ENCODE data around the gene CFH.

Gene CFH

DNA sequence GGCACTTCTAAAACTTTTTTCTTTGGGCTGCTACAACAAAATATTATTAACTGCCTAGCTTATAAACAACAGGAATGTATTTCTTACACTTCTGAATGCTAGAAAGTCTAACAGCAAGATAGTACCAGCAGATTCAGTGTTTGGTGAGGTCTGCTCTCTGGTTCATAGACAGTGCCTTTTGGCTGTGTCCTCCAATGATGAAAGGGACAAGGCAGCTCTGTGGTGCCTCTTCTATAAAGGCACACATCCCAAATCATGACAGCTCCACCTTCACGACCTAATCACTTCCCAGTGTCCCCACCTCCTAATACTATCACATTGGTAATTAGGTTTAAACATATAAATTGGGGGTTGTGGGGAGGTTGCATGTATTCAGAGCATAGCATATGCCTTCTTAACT lies 9.5 kb downstream of the CFH start:
- TF ChIP-seq ZFX (IDR thresholded peaks at IDR 0.05; ENCODE audit: borderline replicate concordance), result no peak
- TF ChIP-seq, protein P1, sequence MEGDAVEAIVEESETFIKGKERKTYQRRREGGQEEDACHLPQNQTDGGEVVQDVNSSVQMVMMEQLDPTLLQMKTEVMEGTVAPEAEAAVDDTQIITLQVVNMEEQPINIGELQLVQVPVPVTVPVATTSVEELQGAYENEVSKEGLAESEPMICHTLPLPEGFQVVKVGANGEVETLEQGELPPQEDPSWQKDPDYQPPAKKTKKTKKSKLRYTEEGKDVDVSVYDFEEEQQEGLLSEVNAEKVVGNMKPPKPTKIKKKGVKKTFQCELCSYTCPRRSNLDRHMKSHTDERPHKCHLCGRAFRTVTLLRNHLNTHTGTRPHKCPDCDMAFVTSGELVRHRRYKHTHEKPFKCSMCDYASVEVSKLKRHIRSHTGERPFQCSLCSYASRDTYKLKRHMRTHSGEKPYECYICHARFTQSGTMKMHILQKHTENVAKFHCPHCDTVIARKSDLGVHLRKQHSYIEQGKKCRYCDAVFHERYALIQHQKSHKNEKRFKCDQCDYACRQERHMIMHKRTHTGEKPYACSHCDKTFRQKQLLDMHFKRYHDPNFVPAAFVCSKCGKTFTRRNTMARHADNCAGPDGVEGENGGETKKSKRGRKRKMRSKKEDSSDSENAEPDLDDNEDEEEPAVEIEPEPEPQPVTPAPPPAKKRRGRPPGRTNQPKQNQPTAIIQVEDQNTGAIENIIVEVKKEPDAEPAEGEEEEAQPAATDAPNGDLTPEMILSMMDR (IDR thresholded peaks at IDR 0.05), result no peak
- H3K27ac ChIP-seq, result no peak overlapping the region

DNA sequence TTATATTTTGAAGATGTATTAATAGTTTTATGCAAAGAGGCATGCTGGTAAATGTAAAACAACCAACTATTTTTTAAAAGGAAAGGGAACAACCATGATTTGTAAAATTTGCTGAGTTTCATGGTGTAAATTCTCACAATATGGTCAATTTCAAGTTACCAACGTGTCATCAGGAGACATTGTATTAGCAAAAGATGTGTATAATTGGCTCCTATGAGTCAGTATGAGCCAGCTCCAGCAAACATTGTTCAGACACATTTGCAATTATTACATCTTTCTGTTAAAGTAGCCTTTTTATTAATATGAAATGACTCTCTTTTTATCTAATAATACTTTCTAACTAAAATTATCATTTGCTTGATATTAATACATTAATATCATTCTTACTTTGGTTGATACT lies 15.3 kb downstream of the CFH start:
- TF ChIP-seq, protein P1 (IDR thresholded peaks at IDR 0.05), result no peak
- TF ChIP-seq ZFX (IDR thresholded peaks at IDR 0.05; ENCODE audit: borderline replicate concordance), result no peak
- no peak overlapping the region for H3K27ac ChIP-seq

DNA sequence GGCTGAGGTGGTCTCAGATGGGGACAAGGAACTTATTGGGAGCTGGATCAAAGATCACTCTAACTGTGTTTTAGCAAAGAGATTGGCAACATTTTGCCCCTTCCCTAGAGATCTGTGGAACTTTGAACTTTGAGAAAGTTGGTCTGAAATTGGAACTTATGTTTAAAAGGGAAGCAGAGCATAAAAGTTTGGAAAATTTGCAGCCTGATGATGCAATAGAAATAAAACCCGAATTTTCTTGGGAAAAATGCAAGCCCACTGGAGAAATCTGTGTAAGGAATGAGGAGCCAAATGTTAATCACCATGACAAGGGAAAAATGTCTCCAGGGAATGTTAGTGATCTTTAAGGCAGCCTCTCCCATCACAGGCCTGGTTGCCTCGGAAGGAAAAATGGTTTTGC lies 17.2 kb downstream of the CFH start:
- no peak overlapping the region for H3K27ac ChIP-seq
- TF ChIP-seq, protein P1 (IDR thresholded peaks at IDR 0.05), result no peak

DNA sequence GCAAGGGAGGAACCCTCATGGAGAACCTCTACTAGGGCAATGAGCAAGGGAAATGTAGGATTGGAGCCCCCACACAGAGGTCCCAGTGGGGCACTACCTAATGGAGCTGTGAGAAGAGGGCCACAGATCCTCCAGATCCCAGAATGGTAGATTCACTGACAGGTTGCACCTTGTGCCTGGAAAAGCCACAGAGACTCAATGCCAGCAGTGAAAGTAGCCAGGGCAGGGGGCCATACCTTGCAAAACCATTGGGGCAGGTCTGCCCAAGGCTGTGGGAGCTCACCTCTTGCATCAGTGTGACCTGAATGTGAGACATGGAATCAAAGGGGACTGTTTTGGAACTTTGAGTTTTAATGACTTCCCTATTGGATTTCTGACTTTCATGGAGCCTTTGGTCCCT lies 17.9 kb downstream of the CFH start:
- TF ChIP-seq, protein P1 (IDR thresholded peaks at IDR 0.05), result no peak
- no peak for TF ChIP-seq ZFX (IDR thresholded peaks at IDR 0.05; ENCODE audit: borderline replicate concordance)
- H3K27ac ChIP-seq, result no peak overlapping the region

DNA sequence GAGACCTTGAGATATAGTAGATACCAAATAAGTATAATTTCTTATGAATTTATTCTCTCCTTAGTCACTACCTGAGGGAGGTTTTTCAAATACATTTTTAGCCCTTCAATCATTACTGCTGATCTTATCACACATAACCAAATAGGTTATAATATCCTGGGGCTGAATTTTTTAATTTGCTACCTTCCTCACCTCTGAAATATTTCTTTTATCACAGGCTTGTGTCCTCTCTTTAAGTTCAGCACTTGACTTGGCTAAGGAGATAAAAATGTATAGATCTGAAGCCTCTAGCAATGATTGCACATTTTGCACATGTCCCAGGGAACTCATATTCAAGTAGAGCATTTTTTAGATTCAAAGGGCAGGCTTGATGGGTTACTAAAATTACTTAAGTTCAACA lies 23.1 kb downstream of the CFH start:
- TF ChIP-seq ZFX (IDR thresholded peaks at IDR 0.05; ENCODE audit: borderline replicate concordance), result no peak
- TF ChIP-seq, protein P1 (IDR thresholded peaks at IDR 0.05), result no peak
- H3K27ac ChIP-seq, result no peak overlapping the region

DNA sequence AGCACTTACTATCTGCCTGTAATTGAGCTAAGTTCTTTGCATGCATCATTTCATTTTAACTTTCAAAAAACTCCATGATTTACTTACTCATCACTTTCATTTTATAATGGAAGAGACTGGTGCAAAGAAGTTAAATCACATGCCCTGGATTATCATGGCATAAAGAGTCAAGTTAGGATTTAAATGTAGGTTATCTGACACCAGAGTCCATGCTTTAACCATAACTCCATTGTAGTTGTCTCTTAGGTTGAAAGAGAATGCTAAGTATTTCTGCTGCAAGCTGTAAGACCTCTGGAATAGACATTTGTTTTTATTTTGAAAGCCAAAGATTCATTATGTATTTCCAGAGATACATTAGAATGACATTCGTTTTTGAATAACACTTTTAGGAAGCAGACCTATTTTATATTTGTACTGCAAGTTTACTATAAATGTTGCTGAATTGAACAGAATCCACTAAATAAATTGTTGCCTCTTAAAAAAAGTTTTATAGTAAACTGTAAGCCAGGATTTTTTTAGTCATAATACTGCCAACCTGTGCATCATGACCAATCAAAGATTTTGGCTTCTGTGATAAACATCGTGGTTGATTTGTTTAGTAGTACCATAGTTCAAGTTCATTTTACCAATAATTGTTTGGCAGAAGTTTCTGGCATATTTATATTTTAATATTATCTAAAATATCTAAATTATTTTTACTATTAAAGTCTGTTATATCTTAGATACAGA lies 26.1 kb downstream of the CFH start:
- no peak for TF ChIP-seq ZFX (IDR thresholded peaks at IDR 0.05; ENCODE audit: borderline replicate concordance)
- TF ChIP-seq, protein P1 (IDR thresholded peaks at IDR 0.05), result no peak
- H3K27ac ChIP-seq, result no peak overlapping the region

DNA sequence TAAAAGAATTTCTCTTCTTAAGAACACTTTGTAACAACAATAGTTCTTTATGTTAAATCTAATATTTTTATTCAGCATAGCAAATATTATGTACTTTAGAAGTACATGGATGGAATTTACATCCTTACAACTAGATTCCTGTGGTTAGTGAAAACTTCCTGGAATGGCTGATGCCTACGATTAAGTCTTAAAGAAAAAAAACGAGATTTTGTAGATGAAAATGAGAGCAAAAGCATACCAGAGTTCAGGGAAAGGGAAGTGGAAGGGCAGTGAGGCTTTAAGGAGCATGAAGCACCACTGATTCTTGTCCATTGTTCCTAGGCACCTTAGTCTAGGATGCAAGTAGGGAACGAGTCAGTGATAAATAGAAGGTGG lies 26.7 kb downstream of the CFH start:
- TF ChIP-seq ZFX (IDR thresholded peaks at IDR 0.05; ENCODE audit: borderline replicate concordance), result no peak
- TF ChIP-seq, protein P1 (IDR thresholded peaks at IDR 0.05), result no peak
- H3K27ac ChIP-seq, result no peak overlapping the region
